ENCODE measurements around the gene CSTA.

DNA sequence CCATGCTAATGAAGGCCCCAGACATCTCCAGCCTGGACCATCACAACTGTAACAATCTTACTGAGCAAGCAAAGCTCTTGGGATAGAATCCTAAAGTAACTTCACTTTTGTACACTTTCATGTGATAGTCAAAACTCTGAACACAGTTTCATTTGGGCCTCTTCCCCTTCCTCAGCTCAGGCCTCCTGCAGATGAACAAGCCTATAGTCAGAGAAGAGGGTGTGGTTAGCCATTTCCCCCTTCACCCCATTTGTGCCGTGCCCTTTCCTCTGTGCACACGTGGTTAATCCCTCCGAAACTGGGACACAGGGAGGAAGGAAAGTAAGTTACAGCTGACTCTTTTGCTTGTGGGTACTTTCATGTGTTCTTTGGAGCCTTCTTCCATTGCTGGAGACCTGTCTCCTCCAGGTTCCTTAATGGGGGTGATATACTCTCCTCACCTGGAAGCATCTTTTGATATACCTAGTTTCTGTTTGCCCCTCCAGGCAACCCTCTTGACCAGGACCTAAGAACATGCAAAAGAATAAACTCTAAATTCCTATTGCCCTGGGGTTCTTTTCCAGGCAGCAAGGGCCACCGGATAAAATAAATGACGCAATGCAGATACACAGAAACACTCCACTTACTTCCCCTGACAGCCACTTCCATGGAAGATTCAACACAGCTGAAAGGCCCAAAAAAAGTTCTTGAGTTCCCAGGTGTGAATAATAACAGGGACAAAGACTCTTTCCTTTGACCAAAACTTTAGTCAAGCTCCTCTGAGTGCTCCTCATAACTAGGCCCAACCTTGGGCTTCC is 29.6 kb upstream of the CSTA start:
- TF ChIP-seq, protein P1, sequence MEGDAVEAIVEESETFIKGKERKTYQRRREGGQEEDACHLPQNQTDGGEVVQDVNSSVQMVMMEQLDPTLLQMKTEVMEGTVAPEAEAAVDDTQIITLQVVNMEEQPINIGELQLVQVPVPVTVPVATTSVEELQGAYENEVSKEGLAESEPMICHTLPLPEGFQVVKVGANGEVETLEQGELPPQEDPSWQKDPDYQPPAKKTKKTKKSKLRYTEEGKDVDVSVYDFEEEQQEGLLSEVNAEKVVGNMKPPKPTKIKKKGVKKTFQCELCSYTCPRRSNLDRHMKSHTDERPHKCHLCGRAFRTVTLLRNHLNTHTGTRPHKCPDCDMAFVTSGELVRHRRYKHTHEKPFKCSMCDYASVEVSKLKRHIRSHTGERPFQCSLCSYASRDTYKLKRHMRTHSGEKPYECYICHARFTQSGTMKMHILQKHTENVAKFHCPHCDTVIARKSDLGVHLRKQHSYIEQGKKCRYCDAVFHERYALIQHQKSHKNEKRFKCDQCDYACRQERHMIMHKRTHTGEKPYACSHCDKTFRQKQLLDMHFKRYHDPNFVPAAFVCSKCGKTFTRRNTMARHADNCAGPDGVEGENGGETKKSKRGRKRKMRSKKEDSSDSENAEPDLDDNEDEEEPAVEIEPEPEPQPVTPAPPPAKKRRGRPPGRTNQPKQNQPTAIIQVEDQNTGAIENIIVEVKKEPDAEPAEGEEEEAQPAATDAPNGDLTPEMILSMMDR (IDR thresholded peaks at IDR 0.05; ENCODE audit: insufficient read depth, low read depth, low read length), result no peak
- no peak for TF ChIP-seq EZH2 (IDR thresholded peaks at IDR 0.05; ENCODE audit: insufficient read depth, low read length)
